Fibroblast of mammary gland (primary cell): ENCODE results near the gene OR51B2.

ENCODE experiments used
- DNase-seq: peaks from one replicate; pipeline ENCODE4 v3.0.0-alpha.2; 2010; ENCODE audit warnings: low read depth
- H3K4me3 ChIP-seq: 2 replicates; pipeline ENCODE4 v1.5.1; 2011; ENCODE audit warnings: low read depth, mild to moderate bottlenecking, low read length, moderate library complexity; ENCODE audit not compliant: control insufficient read depth
- TF ChIP-seq, protein P1 (sequence below): conservative IDR thresholded peaks from 2 replicates; pipeline ENCODE4 v1.5.1; 2011; ENCODE audit warnings: low read depth, low read length, inconsistent platforms; ENCODE audit not compliant: control insufficient read depth, insufficient read depth

The OR51B2 gene

DNA sequence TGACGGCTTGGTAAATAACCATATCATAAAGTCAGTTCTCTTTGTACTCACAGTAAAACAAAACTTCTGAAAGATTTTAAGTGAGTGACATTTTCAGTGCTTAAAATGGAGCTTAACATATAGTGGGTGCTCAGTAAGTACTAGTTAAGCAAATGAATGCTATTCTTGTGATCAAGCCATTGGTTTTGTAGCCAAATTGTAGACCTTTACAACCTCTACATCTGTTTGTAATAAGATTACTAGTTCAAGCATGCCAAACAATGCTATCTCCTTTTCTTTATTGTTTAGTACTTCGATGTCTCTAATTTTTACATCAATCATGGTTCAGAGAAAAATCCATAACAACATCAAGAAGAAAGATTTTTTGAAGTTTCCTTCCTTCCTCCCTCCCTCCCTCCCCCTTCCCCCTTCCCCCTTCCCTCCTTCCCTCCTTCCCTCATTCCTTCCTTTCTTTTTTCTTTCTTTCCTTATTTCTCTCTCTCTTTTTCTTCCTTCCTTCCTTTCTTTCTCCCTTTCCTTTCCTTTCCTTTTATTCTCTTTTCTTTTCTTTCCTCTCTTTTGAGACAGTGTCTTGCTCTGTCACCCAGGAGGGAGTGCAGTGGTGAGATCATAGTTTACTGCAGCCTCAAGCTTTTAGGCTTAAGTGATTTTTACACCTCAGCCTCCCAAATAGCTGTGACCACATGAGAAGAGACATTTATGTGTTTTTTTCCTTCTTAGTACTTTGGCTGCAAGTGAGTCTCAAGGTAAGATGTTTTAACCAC, 16.7 kb downstream of the OR51B2 start:
- TF ChIP-seq, protein P1, sequence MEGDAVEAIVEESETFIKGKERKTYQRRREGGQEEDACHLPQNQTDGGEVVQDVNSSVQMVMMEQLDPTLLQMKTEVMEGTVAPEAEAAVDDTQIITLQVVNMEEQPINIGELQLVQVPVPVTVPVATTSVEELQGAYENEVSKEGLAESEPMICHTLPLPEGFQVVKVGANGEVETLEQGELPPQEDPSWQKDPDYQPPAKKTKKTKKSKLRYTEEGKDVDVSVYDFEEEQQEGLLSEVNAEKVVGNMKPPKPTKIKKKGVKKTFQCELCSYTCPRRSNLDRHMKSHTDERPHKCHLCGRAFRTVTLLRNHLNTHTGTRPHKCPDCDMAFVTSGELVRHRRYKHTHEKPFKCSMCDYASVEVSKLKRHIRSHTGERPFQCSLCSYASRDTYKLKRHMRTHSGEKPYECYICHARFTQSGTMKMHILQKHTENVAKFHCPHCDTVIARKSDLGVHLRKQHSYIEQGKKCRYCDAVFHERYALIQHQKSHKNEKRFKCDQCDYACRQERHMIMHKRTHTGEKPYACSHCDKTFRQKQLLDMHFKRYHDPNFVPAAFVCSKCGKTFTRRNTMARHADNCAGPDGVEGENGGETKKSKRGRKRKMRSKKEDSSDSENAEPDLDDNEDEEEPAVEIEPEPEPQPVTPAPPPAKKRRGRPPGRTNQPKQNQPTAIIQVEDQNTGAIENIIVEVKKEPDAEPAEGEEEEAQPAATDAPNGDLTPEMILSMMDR: no peak
- DNase-seq: no peak
- no peak overlapping the region for H3K4me3 ChIP-seq

DNA sequence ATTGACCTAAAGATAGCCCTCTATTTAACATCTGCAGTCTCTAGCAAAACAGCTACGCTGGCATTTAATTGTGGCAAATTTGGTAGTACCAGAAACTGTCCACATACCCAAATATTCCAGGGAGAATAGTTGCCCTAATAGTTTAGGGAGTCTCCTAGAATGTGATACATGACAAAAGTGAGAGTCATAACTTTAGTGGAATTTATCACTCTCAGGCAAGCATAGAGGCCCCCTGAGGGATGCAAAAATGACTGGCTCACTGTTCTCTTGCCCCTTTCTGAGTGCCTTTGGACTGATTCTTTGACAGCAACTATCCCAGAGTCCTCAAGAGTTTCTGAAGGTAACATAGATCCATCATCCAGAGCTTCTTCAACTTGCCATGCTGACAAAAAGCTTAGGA, 20.1 kb downstream of the OR51B2 start:
- DNase-seq: no peak

DNA sequence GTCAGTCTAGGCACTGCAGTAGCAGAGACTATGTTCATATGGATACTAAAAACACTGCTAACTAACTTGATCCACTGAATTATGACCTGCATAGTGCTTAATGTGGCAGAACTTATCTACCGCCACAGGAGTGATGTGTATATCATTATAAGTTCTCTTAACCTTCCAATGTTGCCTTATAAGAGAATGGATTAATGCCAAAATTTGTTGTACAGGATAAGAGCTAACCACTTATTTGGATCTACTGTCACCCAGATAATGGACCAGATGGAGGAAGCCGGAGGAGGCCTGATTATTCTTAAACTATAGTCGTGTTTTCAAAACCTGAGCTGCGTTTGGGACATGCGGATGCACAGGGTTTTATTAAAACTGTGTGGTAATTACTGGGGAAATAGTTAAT, 20.5 kb downstream of the OR51B2 start:
- H3K4me3 ChIP-seq: no peak overlapping the region
- DNase-seq: no peak
- TF ChIP-seq, protein P1: no peak

More for the DNA sequence above, 20.1 kb downstream of the OR51B2 start:
- TF ChIP-seq, protein P1: no peak
- H3K4me3 ChIP-seq: no peak overlapping the region

DNA sequence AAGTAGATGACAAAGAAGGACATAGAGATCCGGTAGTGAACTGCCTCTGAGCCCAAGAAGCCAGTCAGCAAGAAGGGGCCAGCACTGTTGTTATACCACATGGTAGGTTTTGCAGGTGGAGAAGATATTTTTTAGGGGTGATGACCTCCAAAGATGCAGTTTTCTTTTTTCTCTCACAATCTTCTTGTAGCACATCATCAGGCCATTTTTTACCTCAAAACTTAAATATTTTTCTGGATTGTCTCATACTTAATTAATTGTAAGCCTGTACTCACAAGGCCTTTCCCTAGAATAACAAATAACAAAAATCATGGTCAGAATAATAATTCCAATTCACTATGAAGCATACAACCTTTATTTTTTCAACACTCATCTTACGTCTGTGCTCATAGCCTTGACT, 22.3 kb downstream of the OR51B2 start, which contains the start of gene OR51B4:
Gene OR51B4, minus strand, starts transcription at position 101 of the 400 bp plus-strand sequence. Its CDS starts 0 bp downstream, at position 101.
- H3K4me3 ChIP-seq: no peak within 1 kb of the TSS
- DNase-seq: no peak
- TF ChIP-seq, protein P1: no peak

DNA sequence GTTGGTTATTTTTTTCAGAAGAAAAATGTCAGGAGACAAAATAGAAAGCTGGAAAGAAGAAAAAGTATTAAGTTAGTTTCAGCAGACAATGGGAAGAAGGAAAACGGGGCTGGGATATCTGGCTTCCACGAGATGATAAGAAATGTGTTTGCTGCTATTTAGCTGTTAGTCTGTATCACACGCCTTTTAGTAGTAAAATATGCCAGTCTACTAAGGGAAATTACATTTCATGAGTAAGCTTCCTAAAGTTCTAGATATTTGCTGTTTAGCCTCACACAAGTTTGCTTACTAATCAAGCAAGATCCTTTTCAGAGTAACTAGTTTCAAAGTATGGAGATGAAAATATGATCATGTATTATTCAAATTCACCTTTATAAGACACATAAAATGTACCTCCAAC, 23.8 kb downstream of the OR51B2 start:
- no peak for DNase-seq
- TF ChIP-seq, protein P1: no peak
- no peak overlapping the region for H3K4me3 ChIP-seq

DNA sequence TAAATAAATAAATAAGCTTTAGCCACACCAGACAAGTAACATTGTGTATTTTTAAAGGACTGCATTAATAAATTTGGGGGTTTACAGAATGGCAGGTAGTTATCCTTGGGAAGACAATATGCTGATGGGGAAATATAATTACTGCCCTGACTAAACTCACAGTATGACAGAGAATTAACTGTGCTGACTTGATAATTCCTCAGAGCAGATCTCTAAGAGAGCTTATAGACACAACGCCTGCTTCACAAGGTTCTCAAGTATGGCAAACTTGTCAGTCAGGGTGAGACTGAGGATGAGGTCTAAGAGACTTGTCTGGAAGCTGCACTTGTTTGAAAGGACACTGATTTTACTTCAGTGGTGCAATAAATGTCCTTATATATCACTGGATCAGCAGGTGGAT, 25.6 kb downstream of the OR51B2 start:
- no peak for DNase-seq
- H3K4me3 ChIP-seq: no peak overlapping the region
- TF ChIP-seq, protein P1: no peak
